ENCODE data around the gene MST1. TPM values are rescaled to one million over a fixed set of nuclear protein-coding genes. Genes with fewer than 3 reads are reported as not detected.

The MST1 gene
- total RNA-seq, 1 experiment from 2014 or later: 5.4 TPM

Small RNAs within 50 kb of the gene (small RNA-seq; reads per million reads assigned to genes)
- gene AMIGO3: 0 reads per million in 2 experiments

Other genes with a start within 250 kb of the MST1 start
- gene DAG1, start 219.2 kb downstream of the MST1 start, total RNA-seq (2014; rRNA removed; shearing (Covaris generic)): 98.1 and 98.9 TPM in 2 replicates
- gene BSN, start 135.0 kb downstream of the MST1 start, total RNA-seq (2014; rRNA removed; shearing (Covaris generic)): 0.11 and 0.40 TPM in 2 replicates
- gene APEH, start 15.1 kb downstream of the MST1 start, total RNA-seq (2014; rRNA removed; shearing (Covaris generic)): 231 and 246 TPM in 2 replicates
- 33.5 and 34.2 TPM in 2 replicates for gene RNF123, start 83 bp upstream of the MST1 start, total RNA-seq (2014; rRNA removed; shearing (Covaris generic))
- gene AMIGO3, start 30.2 kb upstream of the MST1 start, total RNA-seq (2014; rRNA removed; shearing (Covaris generic)): 0.32 and 0.34 TPM in 2 replicates
- gene GMPPB, start 34.5 kb upstream of the MST1 start, total RNA-seq (2014; rRNA removed; shearing (Covaris generic)): 24.3 and 24.6 TPM in 2 replicates
- 22.8 and 25.6 TPM in 2 replicates for gene IP6K1, start 97.1 kb upstream of the MST1 start, total RNA-seq (2014; rRNA removed; shearing (Covaris generic))
- not detected in 2 replicates for gene CDHR4, start 110.4 kb upstream of the MST1 start, total RNA-seq (2014; rRNA removed; shearing (Covaris generic))
- 3.4 and 6.9 TPM in 2 replicates for gene INKA1, start 113.8 kb upstream of the MST1 start, total RNA-seq (2014; rRNA removed; shearing (Covaris generic))
- 1.8 and 4.1 TPM in 2 replicates for gene UBA7, start 124.5 kb upstream of the MST1 start, total RNA-seq (2014; rRNA removed; shearing (Covaris generic))
- gene TRAIP, start 167.1 kb upstream of the MST1 start, total RNA-seq (2014; rRNA removed; shearing (Covaris generic)): 6.1 TPM in 2 replicates
- 0.32 and 0.58 TPM in 2 replicates for gene CAMKV, start 180.4 kb upstream of the MST1 start, total RNA-seq (2014; rRNA removed; shearing (Covaris generic))
- not detected in 2 replicates for gene MST1R, start 214.4 kb upstream of the MST1 start, total RNA-seq (2014; rRNA removed; shearing (Covaris generic))
- 8.0 and 9.4 TPM in 2 replicates for gene MON1A, start 240.3 kb upstream of the MST1 start, total RNA-seq (2014; rRNA removed; shearing (Covaris generic))